DMS 273 treated with DMSO at 0.1 percent for 48 hours (cell line): ENCODE measurements around the gene DCST2.

Experiments
- DNase-seq: peaks from one replicate; lab custom pipeline; 2025; lab: John Stamatoyannopoulos, UW

DCST2 gene

GRCh38 chr1:155069551-155070157, 36.1 kb upstream of the DCST2 start:
- no peak for DNase-seq

GRCh38 chr1:155068599-155068998, 35.0 kb upstream of the DCST2 start:
- no peak for DNase-seq

- DNase-seq, result no peak
Measured at GRCh38 chr1:155066777-155067176, 33.2 kb upstream of the DCST2 start.

GRCh38 chr1:155064832-155065429, 31.4 kb upstream of the DCST2 start:
- DNase-seq, result no peak

- DNase-seq, result no peak
Measured at GRCh38 chr1:155064111-155064831, 30.7 kb upstream of the DCST2 start.

- DNase-seq, result peak; percentile 66
Measured at GRCh38 chr1:155063550-155064110, 30.0 kb upstream of the DCST2 start, which contains the start of gene EFNA4. Gene EFNA4, plus strand, starts transcription at chr1:155063740. Its CDS starts 84 bp downstream, at chr1:155063824.

GRCh38 chr1:155062702-155063411, 29.3 kb upstream of the DCST2 start:
- DNase-seq, result peak; percentile 47

GRCh38 chr1:155062151-155062686, 28.6 kb upstream of the DCST2 start:
- DNase-seq, result no peak

GRCh38 chr1:155061381-155062150, 28.0 kb upstream of the DCST2 start:
- DNase-seq, result peak; percentile 36

GRCh38 chr1:155060736-155061135, 27.2 kb upstream of the DCST2 start:
- no peak for DNase-seq

GRCh38 chr1:155057788-155058211, 24.2 kb upstream of the DCST2 start:
- DNase-seq, result no peak

GRCh38 chr1:155057104-155057503, 23.5 kb upstream of the DCST2 start:
- no peak for DNase-seq

- DNase-seq, result no peak
Measured at GRCh38 chr1:155053531-155054105, 20.0 kb upstream of the DCST2 start.

GRCh38 chr1:155052439-155053395, 19.1 kb upstream of the DCST2 start:
- no peak for DNase-seq

- DNase-seq, result no peak
Measured at GRCh38 chr1:155051777-155052398, 18.3 kb upstream of the DCST2 start.

- DNase-seq, result no peak
Measured at GRCh38 chr1:155051342-155051776, 17.8 kb upstream of the DCST2 start.

GRCh38 chr1:155050560-155051341, 17.2 kb upstream of the DCST2 start, which contains the start of gene ADAM15:
Gene ADAM15, plus strand, starts transcription at chr1:155051316. Its CDS starts 71 bp downstream, at chr1:155051387.
- peak; percentile 35 for DNase-seq
